ENCODE measurements around the gene P4HB.

DNA sequence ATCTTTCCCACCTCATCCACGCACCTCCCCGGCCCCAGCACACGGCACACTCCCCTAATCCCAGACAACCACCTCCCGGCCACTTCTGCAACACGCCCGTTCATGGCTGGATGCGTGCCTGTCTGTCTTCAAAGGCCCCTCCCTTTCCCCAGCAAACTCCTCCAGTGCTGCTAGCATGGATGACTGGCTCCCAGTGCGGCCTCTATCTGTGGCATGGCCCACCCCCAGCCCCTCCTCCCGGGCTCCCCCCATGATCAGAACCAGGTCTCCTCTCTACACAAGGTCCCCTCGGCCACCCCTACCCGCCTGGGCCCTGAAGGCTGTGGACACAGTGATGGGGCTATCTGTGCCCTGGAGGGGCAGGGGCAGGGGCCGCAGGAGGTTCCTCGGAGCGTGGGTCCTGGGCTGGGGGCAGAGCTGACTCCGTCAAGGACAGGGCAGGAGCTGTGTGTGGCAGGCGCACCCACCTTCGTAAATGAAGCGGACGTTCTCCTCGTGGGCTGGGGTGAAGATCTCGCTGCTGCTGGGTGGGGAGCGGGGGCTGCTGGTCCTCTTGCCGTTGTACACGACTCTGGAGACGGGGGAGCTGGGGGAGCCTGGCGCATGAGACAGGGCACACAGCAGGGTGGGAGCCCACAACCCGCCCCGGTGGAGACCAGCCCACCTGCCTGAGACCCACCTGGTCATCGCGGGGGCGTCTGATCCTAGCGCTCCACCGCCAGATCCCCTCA lies 36.4 kb downstream of the P4HB start:
- TF ChIP-seq CTCF (IDR thresholded peaks at IDR 0.05) (no peak), REST (IDR thresholded peaks at IDR 0.05; ENCODE audit: insufficient read depth in 1 of 2, low read depth in 2 of 2, low read length in 1 of 2) (no peak), POLR2AphosphoS5 (IDR thresholded peaks at IDR 0.05; ENCODE audit: low read depth, low read length) (no peak), SIN3A (IDR thresholded peaks at IDR 0.05; ENCODE audit: borderline replicate concordance, insufficient read depth, low read depth, low read length) (no peak), TCF7L2 (IDR thresholded peaks at IDR 0.05; ENCODE audit: low read depth, low read length) (no peak)
